PFSK-1 (cell line): ENCODE measurements around the gene RNF138.

Experiments used
- POLR2AphosphoS5 ChIP-seq: IDR thresholded peaks from 2 replicates; pipeline ENCODE4 v1.6.1; 2012; ENCODE audit warnings: low read depth, mild to moderate bottlenecking, control low read depth, low read length, moderate library complexity
- REST ChIP-seq, 2 experiments: IDR thresholded peaks; 2 replicates each; pipeline versions ENCODE4 v1.6.1 to v1.8.0; 2011 to 2012; ENCODE audit warnings: low read depth in 2 of 2, low read length in 2 of 2, control low read depth in 1 of 2, inconsistent platforms in 1 of 2, mild to moderate bottlenecking in 1 of 2, moderate library complexity in 1 of 2; ENCODE audit not compliant: insufficient read depth in 1 of 2

- TF ChIP-seq POLR2AphosphoS5: no peak
- no peak for TF ChIP-seq REST (IDR thresholded peaks at IDR 0.05; ENCODE audit: insufficient read depth in 1 of 2, low read depth in 2 of 2, low read length in 2 of 2)
Measured at GRCh38 chr18:32158108-32158624, 66.5 kb downstream of the RNF138 start.
